GM21825 (cell line): Measurements from ENCODE around the gene PCGF3.
"Not testable (repeated sequence)": the region's sequence is repeated elsewhere in the genome, so short reads cannot be mapped to it uniquely, and the experiment has no call there.

ENCODE experiments used
- ATAC-seq: cut with Tn5 transposase; IDR thresholded peaks from one replicate; pipeline ENCODE4 v1.9.1; 2021; ENCODE audit warnings: mild to moderate bottlenecking, moderate library complexity; ENCODE audit not compliant: unreplicated experiment

Gene PCGF3

DNA sequence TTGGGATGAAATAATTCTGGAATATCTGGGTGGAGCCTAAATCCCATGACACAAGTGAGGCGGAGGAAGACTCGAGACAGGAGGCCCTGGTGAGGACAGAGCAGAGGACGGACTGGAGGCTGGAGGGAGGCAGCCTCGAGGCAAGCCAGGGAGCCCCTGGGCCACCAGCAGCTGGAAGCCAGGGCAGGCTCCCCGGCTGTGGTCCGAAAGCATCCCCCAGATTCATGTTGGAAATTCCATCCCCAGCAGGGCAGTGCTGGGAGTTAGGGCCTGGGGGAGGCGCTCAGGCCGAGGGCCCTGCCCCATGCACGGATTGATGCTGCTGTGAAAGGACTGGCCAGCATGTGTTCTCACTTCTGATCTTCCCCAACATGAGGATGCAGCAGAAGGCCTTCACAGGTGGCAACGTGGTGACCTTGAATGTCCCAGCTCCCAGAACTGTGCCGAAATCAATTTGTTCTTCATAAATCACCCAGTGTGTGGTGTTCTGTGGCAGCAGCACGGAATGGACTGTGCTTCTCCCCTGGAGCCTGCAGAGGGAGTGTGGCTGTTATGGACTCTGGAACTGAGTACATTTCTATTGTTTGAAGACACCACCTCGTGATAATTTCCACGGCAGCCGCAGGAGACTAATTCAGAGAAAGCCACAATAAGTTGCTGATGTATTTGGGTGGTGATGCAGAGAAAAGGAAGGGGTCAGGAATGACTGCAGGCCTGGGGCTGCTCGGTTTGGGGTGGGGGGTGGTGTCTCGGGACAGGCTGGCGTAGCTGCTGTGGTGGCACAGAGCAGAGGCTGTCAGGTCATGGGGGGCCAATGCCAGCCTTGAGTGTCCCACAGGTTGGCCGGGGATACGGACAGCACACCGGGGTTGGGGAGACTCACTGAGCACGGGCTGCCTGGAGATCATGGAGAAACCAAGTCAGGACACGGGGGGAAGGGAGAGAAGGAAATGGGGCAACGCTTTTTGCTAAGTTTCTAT lies 56.9 kb downstream of the PCGF3 start:
- ATAC-seq: no peak

DNA sequence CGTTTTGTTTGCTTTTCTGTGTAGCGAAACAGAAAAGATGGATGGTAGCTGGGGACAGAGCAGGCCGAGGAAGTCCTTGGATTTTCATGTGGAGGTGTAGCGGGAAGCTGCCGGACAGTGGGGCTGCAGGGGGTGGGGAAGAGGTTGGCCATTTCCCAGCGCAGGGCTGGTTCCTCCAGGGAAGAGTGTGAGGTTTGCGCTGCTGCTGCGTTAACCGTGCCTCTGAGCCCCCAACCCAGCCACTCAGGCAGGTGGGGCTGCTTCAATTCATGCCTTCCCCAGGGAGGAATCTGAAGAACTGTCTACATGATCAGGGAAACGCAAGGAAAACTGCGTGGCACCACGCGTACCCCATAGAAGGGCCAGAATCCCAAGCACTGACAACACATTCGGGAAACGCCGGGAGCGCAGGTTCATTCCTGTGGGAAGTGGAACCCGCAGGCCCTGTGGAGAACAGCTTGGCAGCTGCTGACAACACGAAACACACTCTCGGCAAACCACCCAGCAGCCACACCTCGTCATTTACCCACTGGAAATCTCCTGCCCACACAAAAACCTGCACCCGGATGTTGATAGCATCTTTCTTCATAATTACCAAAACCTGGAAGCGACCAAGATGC lies 57.7 kb downstream of the PCGF3 start:
- no peak for ATAC-seq

DNA sequence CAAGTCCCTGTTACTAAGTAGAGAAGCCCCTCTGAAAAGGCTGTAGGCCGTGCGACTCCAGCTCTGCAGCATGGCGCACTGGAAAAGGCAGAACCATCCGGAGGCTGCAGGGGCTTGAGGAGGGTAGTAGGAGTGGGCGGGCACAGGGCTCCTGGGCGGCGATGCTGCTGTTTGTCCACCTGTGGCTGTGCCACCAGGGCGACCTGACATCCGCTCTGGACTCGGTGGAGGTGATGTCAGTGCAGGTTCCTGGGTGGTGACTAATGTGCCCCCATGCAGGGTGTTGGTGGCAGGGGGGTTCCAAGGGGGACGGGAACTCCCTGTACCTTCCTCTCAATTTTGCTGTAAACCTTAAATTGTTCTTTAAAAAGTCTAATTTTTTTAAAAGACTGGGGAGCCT lies 58.3 kb downstream of the PCGF3 start:
- no peak for ATAC-seq

DNA sequence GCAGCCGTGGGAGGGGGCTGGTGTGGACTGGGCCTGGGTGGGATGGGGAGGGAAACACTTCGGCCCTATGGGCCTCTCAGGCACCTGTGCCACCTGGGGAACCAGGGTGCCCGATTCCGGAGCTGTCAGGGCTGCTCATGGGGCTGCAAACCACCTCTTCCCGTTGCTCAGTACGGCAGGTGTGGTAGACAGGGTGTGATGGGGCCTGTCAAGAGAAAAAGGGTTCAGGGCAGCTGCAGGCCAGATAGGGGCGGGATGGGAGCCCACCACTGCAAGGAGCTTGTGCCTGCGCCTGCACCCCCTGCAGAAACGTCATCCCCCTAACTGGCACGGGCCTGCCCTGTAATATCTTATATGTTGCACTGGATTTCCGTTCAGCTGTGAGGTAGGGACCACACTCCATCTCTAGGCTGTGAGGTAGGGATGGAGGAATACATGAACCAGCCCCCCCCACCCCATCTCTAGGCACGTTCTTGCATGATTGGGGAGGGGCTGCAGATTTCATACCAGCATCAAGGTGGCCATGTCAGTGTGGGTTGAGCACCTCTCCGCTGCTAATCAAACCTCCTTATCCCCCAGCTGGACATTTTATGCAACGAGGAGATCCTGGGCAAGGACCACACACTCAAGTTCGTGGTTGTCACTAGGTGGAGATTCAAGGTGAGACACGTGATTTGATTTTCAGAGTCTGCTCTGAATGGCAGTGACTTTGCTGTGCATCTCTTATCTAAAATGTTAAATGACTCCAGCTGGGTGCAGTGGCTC lies 59.0 kb downstream of the PCGF3 start:
- no peak for ATAC-seq

DNA sequence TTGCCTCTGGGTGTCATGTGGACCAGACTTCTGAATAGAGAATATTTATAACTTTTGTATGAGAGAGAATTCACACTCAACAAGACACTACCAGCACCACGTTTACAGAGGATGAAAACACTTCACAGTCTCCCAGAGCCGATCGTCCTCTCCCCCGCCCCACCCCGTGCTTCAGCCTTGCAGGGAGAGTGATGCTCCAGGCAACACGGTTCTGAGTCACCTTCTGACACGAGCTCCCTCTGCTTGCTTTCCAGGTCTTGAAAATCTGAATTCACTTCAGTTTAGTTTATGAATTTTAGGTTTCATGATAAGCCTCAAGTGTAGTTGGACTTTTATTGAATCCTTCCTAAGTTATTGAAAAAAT lies 60.5 kb downstream of the PCGF3 start:
- ATAC-seq: no peak

DNA sequence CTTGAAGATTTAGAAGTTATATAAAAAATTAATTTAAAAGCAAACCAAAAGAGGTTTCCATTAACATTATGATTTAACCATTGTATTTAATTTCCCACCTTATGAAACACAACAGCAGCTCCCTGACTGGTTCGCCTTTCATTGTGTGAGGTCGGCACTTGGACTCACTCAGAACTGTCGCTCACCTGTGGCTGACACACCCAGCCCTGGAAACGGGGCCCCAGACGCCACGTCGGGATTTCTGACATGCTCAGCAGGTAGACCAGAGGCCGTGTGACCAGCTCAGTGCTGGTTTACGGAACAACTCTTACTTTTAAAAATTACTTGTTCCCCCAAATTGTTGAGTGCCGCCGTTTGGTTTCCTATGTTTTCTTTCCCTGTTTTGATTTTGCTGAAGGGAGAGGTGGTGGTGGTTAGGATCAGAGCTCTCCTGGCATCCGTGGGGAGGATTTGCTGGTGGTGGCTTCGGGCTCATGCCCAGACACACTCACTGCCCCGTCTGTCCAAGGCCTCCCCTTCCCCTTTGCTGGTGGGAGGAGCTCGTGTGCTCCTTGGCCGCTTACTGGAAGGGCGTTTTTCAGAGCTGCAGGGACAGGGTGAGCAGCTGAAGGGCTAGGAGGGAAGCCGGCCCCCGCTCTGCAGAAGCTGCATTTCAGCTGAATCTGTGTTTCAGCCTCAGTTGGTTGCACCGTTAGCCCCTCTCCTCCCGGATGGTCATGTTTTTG lies 61.1 kb downstream of the PCGF3 start:
- no peak for ATAC-seq

DNA sequence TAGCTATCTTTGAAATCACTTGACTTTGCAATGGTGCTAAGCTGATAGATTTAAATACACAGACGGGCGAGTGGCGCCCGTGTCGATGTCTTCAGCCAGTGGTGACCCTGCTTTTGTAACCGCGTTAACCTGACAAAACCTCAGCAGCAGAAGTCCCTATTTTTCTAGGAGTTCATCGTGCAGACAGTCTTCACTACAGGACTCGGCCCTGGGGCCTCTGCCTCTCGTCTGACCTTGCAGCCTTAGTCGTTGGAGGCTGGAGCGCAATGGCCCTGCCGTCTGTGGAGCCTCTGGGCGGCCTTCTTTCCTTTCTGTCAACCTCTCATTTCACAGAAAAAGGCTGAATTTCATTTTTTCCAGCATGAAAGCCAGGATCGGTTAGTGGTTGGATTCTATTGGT lies 62.4 kb downstream of the PCGF3 start:
- ATAC-seq: no peak

DNA sequence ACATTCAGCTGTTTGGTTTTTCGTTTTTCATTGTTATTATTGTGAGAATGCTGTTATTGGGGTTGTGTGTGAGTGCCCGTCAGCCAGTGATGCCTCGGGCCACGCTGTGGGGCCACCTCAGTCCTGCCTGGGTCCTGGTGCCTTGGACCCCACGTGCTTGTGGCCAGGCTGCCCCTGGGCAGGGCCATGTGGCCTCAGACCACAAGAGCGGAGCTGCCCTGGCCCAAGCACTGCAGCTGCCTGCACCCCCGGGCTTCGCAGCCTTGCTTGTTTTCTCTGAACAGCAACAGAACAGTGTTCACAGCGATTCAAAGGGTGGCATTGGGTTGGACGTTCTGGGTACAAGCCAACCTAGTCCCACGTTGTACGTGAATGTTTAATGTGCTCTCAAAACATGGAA lies 63.4 kb downstream of the PCGF3 start:
- ATAC-seq: no peak

DNA sequence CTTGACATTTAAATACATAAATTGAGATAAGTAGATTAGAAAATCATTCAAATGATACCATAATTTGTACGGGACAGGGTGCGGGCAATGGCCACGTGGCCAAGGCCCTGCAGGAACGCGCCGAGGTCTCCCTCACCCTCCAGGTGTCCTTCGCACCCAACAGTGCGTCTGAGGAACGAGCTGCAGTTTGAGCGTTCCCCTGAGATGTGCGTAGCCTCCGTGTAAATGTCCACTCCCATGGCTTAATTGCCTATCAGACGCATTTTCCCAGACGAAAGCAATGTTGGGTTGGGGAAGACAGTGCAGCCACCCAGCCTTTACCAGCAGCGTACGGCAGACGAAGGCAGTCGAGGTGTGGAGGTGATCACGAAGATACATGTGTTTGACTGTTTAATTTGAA lies 63.9 kb downstream of the PCGF3 start:
- no peak for ATAC-seq

DNA sequence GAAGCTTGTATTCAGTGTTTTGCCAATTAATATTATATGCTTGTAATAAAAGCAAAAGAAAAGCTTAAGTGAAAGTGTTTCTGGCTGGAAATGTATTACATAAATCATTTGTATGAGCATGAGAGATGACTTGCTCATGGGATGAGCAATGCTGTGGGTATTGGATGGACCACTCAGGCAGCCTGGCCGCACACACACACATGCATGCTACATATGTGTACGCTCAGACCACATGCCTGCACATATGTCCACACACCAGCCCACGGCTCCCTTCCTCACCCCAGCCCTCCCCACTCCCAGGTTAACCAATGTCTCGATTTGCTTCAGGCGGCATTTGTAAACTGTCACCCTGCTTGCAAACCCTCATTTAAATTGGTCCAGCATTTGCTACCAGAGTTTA lies 64.4 kb downstream of the PCGF3 start:
- no peak for ATAC-seq

DNA sequence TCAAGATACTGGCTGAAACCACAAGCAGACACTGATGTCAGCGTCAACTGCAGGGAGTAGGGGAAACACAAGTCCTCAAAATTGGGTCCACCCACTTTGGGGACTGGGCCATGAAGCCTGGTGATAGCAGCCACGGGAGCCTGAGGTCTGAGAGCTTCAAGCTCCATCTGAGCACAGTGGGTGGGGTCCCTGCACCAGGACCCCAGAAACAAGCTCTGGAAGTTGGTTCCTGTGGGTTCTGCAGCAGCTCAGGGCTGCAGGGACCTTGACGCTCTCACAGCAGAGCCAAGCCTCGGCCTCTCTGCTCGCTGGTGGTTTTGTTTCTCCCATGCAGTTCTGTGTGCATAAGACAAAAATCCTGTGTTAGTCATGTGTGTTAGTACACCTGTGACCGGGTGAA lies 65.8 kb downstream of the PCGF3 start:
- no peak for ATAC-seq

DNA sequence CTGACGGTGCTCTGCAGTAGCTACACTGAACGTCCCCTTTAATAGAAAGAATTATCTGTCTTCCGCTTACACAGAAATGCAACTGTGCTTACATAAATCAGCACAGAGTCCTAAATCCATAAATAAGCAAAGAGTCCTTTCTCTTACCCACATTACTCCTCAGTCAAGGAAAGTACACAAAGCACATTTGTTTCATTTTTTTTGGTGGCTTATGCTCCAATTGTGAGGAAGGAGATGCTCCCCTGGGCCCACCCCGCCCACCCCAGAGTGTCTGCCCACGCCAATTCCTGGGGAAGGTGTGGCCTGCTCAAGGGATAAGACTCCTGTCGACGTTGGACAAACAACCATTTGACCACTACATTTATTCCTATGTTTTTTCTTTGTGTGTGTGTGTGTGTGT lies 66.5 kb downstream of the PCGF3 start:
- ATAC-seq: no peak

DNA sequence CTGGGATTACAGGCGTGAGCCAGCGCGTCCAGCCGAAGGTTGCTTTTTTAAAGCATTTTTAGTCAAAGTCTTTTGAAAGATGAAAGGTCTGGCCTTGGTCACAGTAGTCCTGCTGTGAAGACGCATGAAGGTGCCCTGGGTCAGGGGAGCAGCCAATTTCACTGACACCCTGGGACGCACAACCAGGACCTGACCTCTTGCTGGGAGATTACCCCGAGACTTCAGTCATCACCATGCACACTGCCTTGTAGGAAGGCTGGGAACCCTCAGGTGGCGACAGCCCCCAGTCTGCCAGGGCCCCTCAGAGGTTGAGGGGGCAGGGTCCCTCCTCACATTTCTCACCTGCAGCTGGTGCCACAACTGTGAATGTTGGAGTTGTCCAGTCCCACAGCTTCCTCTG lies 67.1 kb downstream of the PCGF3 start:
- no peak for ATAC-seq

DNA sequence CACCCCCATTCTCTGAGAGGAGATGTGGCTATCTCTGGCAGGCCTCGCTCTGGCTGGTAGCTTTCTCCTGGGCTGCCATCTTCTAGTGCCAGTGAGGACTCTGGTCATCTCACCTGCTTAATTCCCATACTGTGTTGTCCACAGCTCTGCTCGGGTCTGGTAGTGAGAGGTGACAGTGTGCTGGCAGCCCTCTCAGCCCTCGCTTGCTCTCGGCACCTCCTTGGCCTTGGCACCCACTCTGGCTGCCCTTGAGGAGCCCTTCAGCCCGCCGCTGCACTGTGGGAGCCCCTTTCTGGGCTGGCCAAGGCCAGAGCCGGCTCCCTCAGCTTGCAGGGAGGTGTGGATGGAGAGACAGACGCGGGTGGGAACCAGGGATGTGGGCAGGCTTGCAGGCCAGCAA lies 67.6 kb downstream of the PCGF3 start:
- ATAC-seq: no peak

DNA sequence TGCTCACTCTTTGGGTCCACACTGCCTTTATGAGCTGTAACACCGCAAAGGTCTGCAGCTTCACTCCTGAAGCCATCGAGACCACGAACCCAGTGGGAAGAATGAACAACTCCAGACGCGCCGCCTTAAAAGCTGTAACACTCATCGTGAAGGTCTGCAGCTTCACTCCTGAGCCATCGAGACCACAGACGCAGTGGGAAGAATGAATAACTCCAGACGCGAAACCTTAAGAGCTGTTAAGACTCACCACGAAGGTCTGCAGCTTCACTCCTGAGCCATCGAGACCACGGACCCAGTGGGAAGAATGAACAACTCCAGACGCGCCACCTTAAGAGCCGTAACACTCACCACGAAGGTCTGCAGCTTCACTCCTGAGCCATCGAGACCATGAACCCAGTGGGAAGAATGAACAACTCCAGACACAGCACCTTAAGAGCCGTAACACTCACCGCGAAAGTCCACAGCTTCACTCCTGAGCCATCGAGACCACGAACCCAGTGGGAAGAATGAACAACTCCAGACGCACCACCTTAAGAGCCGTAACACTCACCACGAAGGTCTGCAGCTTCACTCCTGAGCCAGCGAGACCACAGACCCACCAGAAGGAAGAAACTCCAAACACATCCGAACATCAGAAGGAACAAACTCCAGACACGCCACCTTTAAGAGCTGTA lies 68.9 kb downstream of the PCGF3 start:
- ATAC-seq: not testable (repeated sequence)

DNA sequence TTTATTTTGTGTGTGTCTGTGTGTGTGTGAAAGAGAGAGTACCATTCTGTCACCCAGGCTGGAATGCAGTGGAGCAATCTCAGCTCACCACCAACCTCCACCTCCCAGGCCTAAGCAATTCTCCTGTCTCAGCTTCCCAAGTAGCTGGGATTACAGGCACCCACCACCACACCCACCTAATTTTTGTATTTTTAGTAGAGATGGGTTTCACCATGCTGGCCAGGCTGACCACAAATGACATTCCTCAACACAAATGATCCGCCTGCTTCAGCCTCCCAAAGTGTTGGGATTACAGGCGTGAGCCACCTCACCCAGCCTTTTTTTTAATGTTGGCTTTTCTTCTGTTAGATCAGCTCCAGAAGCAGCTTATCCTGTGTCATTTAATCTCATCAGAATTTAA lies 69.9 kb downstream of the PCGF3 start:
- not testable (repeated sequence) for ATAC-seq

DNA sequence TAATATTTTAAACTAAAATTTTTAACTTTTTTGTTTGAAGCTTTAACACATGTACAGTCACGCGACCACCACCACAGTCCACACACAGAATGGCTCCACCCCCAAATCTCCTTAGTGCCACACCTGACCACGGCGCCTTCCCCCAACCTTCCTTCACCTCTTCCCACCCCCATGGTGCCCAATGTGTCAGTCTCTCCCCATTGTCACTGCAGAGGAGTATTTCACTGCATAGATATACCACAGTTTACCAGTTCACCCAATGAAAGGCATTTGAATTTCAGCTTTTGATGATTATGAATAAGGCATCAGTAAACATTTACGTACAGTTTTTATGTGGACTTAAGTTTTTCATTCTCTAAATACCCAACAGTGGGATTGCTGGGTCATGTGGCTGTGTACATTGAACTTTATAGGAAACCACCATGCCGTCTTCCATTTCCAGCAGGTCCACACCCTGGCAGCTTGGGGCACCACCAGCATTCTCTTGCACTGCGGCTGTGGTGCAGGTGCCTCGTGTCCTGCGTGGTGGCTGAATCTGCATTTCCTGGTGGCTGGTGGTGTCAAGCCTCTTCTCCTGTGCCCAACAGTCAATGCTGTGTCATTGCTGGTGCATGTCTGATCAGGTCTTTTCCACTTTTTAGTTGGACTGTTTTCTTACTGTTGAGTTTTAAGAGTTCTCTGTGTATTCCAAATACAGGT lies 71.3 kb downstream of the PCGF3 start:
- no peak for ATAC-seq

DNA sequence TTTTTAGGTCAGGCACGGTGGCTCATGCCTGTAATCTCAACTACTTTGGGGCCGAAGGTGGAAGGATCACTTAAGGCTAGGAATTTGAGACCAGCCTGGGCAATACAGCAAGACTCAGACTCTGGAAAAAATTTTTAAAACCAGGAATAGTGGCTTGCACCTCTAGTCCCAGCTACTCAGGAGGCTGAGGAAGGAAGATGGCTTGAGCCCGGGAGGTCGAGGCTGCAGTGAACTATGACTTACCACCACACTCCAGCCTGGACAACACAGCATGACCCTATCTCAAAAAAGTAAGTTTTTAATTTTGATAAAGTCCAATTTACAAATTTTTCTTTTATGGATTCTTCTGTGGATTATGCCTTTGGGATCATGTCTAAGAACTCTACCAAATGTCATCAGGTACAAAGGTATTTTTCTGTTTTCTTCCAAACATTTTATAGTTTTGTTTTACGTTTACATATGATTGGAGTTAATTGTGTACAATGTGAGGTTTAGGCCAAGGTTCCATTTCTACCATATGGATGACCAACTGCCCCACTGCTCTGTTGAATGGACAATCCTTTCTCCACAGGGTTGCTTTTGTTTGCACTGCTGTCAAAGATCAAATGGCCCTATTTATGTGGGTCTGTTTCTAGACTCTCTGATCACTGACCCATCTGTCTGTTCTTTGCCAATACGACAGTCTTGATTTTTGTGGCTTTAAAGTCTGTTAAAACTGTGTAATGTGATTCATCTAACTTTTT lies 72.1 kb downstream of the PCGF3 start:
- ATAC-seq: no peak

DNA sequence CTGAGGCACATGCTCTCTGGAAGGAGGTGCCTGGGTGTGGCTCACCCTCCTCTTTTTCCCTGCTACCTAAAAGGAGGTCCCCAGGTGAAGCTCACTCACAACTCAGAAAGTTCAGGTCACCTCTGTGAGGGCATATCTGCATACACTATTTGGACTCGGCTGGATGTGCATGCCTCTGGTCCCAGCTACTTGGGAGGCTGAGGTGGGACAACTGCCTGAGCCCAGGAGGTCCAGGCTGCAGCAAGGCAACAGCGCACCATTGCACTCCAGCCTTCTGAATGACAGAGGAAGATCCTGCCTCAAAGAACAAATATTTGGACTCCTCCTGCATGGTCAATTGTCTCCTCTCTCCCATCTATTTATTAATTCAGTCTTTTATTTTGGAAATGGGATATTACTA lies 73.9 kb downstream of the PCGF3 start:
- ATAC-seq: no peak
